Loucy (cell line): ENCODE data around the gene ARHGAP27.

Experiments
- CTCF ChIP-seq: fragments of 200-600 bp; sonication (generic); conservative IDR thresholded peaks from 2 replicates; pipeline ENCODE4 v1.5.1; 2014; ENCODE audit warnings: mild to moderate bottlenecking, antibody characterized with exemption, low read length
- EZH2phosphoT487 ChIP-seq: fragments of 200-600 bp; IDR thresholded peaks from 2 replicates; pipeline ENCODE4 v1.6.1; 2018; ENCODE audit warnings: antibody characterized with exemption, mild to moderate bottlenecking, moderate library complexity, borderline replicate concordance

GRCh38 chr17:45423975-45424335 lies 8.7 kb downstream of the ARHGAP27 start:
- TF ChIP-seq CTCF: no peak
- no peak for TF ChIP-seq EZH2phosphoT487
